Upper lobe of right lung (tissue), 1 donor: Measurements from ENCODE around the gene DENND2A. TPM values are rescaled to one million over a fixed set of nuclear protein-coding genes. Genes with fewer than 3 reads are reported as not detected.
"Not testable (repeated sequence)": the region's sequence is repeated elsewhere in the genome, so short reads cannot be mapped to it uniquely, and the experiment has no call there.

Experiments used
- ATAC-seq: fragments of 200-7000 bp; cut with Tn5 transposase; one replicate; pipeline ENCODE4 v1.9.1; 2020; ENCODE audit warnings: mild to moderate bottlenecking, moderate library complexity
- DNase-seq: peaks from one replicate; pipeline ENCODE4 v3.0.0-alpha.2; 2020
- H3K27ac ChIP-seq: fragments of 200-600 bp; one replicate; pipeline ENCODE4 v1.8.0; 2022
- H3K27me3 ChIP-seq: fragments of 200-600 bp; one replicate; pipeline ENCODE4 v1.8.0; 2022; ENCODE audit warnings: mild to moderate bottlenecking
- H3K36me3 ChIP-seq: fragments of 200-600 bp; one replicate; pipeline ENCODE4 v1.8.0; 2022
- H3K4me1 ChIP-seq: fragments of 200-600 bp; one replicate; pipeline ENCODE4 v1.8.0; 2022
- H3K4me3 ChIP-seq: fragments of 200-600 bp; one replicate; pipeline ENCODE4 v1.8.0; 2022; ENCODE audit warnings: mild to moderate bottlenecking
- H3K9me3 ChIP-seq: fragments of 200-600 bp; one replicate; pipeline ENCODE4 v1.8.0; 2022
- CTCF ChIP-seq: fragments of 200-600 bp; IDR thresholded peaks from one replicate; pipeline ENCODE4 v1.8.0; 2022; ENCODE audit warnings: antibody characterized with exemption
- intact Hi-C: fragments of 100-400 bp; cut with DNase I; formaldehyde crosslinking; loops from one replicate; pipeline ENCODE4 v1.11.0; 2022
- total RNA-seq: library from RNA; stranded (reverse); fragmentation: NEBNext Ultra II Directional; extraction: Animal tissue kit (Norgen Biotek cat#: 25700); gene quantifications from one replicate; pipeline ENCODE4 v1.2.1, GENCODE V29; 2021
- donor health status: DM: no; HTN: yes; CAD: no; lungs with severe emphysema.

The DENND2A gene
- total RNA-seq, 1 donor from 2014 or later = 26.2 TPM

- DNase-seq (no peak), ATAC-seq (no peak)
- intact Hi-C loops = no loop called here
- Histone ChIP-seq H3K4me3 (no peak overlapping the region), H3K36me3 (no peaks in the 10 kb centered on the region), H3K27ac (no peak overlapping the region), H3K27me3 (peaks cover 16% of the 10 kb centered on the region), H3K9me3 (no peaks in the 10 kb centered on the region), H3K4me1 (peaks cover 10% of the 10 kb centered on the region)
- no peak for TF ChIP-seq CTCF
Measured at GRCh38 chr7:140635345-140635744, 5.3 kb downstream of the DENND2A start.

- Histone ChIP-seq H3K4me3 (no peak overlapping the region), H3K27ac (peak overlapping the region; percentile 8), H3K27me3 (no peaks in the 10 kb centered on the region), H3K4me1 (peaks cover 26% of the 10 kb centered on the region), H3K9me3 (no peaks in the 10 kb centered on the region), H3K36me3 (no peaks in the 10 kb centered on the region)
- ATAC-seq (no peak), DNase-seq (no peak)
- intact Hi-C loops = no loop called here
- no peak for TF ChIP-seq CTCF
Measured at GRCh38 chr7:140631602-140632001, 9.0 kb downstream of the DENND2A start.

- ATAC-seq (no peak), DNase-seq (no peak)
- H3K27ac ChIP-seq = peak overlapping the region; percentile 8
- no peak overlapping the region for H3K4me3 ChIP-seq
- H3K36me3 ChIP-seq = no peaks in the 10 kb centered on the region
- TF ChIP-seq CTCF = no peak
- intact Hi-C loops = no loop called here
- H3K27me3 ChIP-seq = no peaks in the 10 kb centered on the region
- peaks cover 26% of the 10 kb centered on the region for H3K4me1 ChIP-seq
- H3K9me3 ChIP-seq = no peaks in the 10 kb centered on the region
Measured at GRCh38 chr7:140631021-140631420, 9.6 kb downstream of the DENND2A start.

GRCh38 chr7:140625908-140626868 lies 14.4 kb downstream of the DENND2A start:
- no peak for TF ChIP-seq CTCF
- ATAC-seq = peak; percentile 56
- H3K4me3 ChIP-seq = no peak overlapping the region
- intact Hi-C loops = no loop called here
- H3K36me3 ChIP-seq = no peaks in the 10 kb centered on the region
- peaks cover 18% of the 10 kb centered on the region for H3K4me1 ChIP-seq
- H3K27me3 ChIP-seq = no peaks in the 10 kb centered on the region
- peak; percentile 73 for DNase-seq
- peak overlapping the region; percentile 63 for H3K27ac ChIP-seq
- no peaks in the 10 kb centered on the region for H3K9me3 ChIP-seq

GRCh38 chr7:140625192-140625558 lies 15.4 kb downstream of the DENND2A start:
- H3K4me1 ChIP-seq = peaks cover 15% of the 10 kb centered on the region
- H3K27ac ChIP-seq, ATAC-seq, H3K9me3 ChIP-seq, H3K27me3 ChIP-seq, H3K36me3 ChIP-seq, DNase-seq, H3K4me3 ChIP-seq, intact Hi-C loops: not testable (repeated sequence)

GRCh38 chr7:140624392-140625191 lies 16.0 kb downstream of the DENND2A start:
- no peaks in the 10 kb centered on the region for H3K36me3 ChIP-seq
- ATAC-seq (no peak), DNase-seq (no peak)
- H3K27me3 ChIP-seq = no peaks in the 10 kb centered on the region
- no peak for TF ChIP-seq CTCF
- H3K4me1 ChIP-seq = peaks cover 15% of the 10 kb centered on the region
- H3K9me3 ChIP-seq = no peaks in the 10 kb centered on the region
- intact Hi-C loops = no loop called here
- no peak overlapping the region for H3K27ac ChIP-seq
- no peak overlapping the region for H3K4me3 ChIP-seq
